GM21737 (cell line): Measurements from ENCODE around the gene NCOA6.

Source experiments
- ATAC-seq: cut with Tn5 transposase; IDR thresholded peaks from one replicate; pipeline ENCODE4 v1.9.1; 2021; ENCODE audit warnings: mild to moderate bottlenecking, moderate library complexity; ENCODE audit not compliant: unreplicated experiment

NCOA6 gene

GRCh38 chr20:34705397-34706301 lies 119.8 kb downstream of the NCOA6 start:
- no peak for ATAC-seq

GRCh38 chr20:34705008-34705396 lies 120.4 kb downstream of the NCOA6 start:
- no peak for ATAC-seq

- ATAC-seq: peak; percentile 43
These were observed 121.1 kb downstream of the NCOA6 start, which contains the start of gene TP53INP2 for GRCh38 chr20:34704177-34705007. Gene TP53INP2, plus strand, starts transcription at chr20:34704344. Its CDS starts 4,396 bp downstream, at chr20:34708740.

- ATAC-seq: no peak
These were observed 121.9 kb downstream of the NCOA6 start for GRCh38 chr20:34703424-34704176.

GRCh38 chr20:34703061-34703423 lies 122.4 kb downstream of the NCOA6 start:
- ATAC-seq: no peak

GRCh38 chr20:34701405-34702085 lies 123.9 kb downstream of the NCOA6 start:
- ATAC-seq: no peak

GRCh38 chr20:34693414-34693813 lies 132.0 kb downstream of the NCOA6 start:
- no peak for ATAC-seq

- ATAC-seq: no peak
These were observed 133.6 kb downstream of the NCOA6 start for GRCh38 chr20:34691838-34692237.

- no peak for ATAC-seq
These were observed 136.0 kb downstream of the NCOA6 start for GRCh38 chr20:34689486-34689885.

- no peak for ATAC-seq
These were observed 141.8 kb downstream of the NCOA6 start for GRCh38 chr20:34683667-34684066.

GRCh38 chr20:34680586-34681175 lies 144.8 kb downstream of the NCOA6 start:
- no peak for ATAC-seq

GRCh38 chr20:34676642-34677373 lies 148.6 kb downstream of the NCOA6 start, which contains the start of gene PIGU:
Gene PIGU, minus strand, starts transcription at chr20:34677092. Its CDS starts 7 bp downstream, at chr20:34677085.
- ATAC-seq: peak; percentile 96

- no peak for ATAC-seq
These were observed 149.3 kb downstream of the NCOA6 start for GRCh38 chr20:34675993-34676641.

- ATAC-seq: no peak
These were observed 149.9 kb downstream of the NCOA6 start for GRCh38 chr20:34675561-34675960.

- ATAC-seq: no peak
These were observed 152.0 kb downstream of the NCOA6 start for GRCh38 chr20:34673412-34673811.

GRCh38 chr20:34669094-34669493 lies 156.4 kb downstream of the NCOA6 start:
- ATAC-seq: no peak
